Endothelial cell of umbilical vein (primary cell): ENCODE measurements around the gene SMCO4. TPM values are rescaled to one million over a fixed set of nuclear protein-coding genes. Genes with fewer than 3 reads are reported as not detected.

ENCODE experiments used
- BruUV-seq: library from RNA; stranded (reverse); fragments of 400-500 nt; replicated peaks from 2 replicates; lab custom pipeline; 2021; lab: Mats Ljungman, UMichigan
- CTCF ChIA-PET: fragments of 300-600, 350-600 bp; sonication (Branson Sonifier 250); formaldehyde crosslinking; loops from one replicate; lab custom pipeline; 2021; ENCODE audit warnings: antibody characterized with exemption, inconsistent platforms; lab: Charles Lee
- POLR2A ChIA-PET: fragments of 300-600, 350-600 bp; sonication (Branson Sonifier 250); formaldehyde crosslinking; loops from one replicate; lab custom pipeline; 2021; ENCODE audit warnings: antibody characterized with exemption, inconsistent platforms; lab: Charles Lee
- DNase-seq: peaks from one replicate; pipeline ENCODE4 v3.0.0-alpha.2; 2011; ENCODE audit warnings: low read depth, low spot score
- FAIRE-seq: peaks from 2 replicates; lab custom pipeline; 2011; peaks lifted over from hg19 to GRCh38; lab: Jason Lieb, UNC
- H2AFZ ChIP-seq: 2 replicates; pipeline ENCODE4 v1.6.0; 2012; ENCODE audit warnings: low read depth, low read length, control low read depth, inconsistent platforms
- H3K27ac ChIP-seq: 2 replicates; pipeline ENCODE4 v1.5.1; 2011; ENCODE audit warnings: low read depth, mild to moderate bottlenecking, control low read depth, low read length, moderate library complexity; ENCODE audit not compliant: insufficient read depth
- H3K27me3 ChIP-seq, 2 experiments: 2 replicates each; pipeline versions ENCODE4 v1.6.0 to v1.6.1; 2011; ENCODE audit warnings: low read length in 2 of 2, mixed read lengths in 1 of 2; ENCODE audit not compliant: control insufficient read depth in 2 of 2, insufficient read depth in 2 of 2
- H3K36me3 ChIP-seq, 2 experiments: 2 replicates in 1 of 2; 3 replicates in 1 of 2; pipeline ENCODE4 v1.5.1; 2011; ENCODE audit warnings: low read length in 2 of 2, mild to moderate bottlenecking in 1 of 2, moderate library complexity in 1 of 2; ENCODE audit not compliant: control insufficient read depth in 2 of 2, insufficient read depth in 2 of 2; ENCODE audit errors: extremely low read depth in 1 of 2
- H3K4me1 ChIP-seq: 3 replicates; pipeline ENCODE4 v1.5.1; 2011; ENCODE audit warnings: mild to moderate bottlenecking, low read length; ENCODE audit not compliant: control insufficient read depth, insufficient read depth; ENCODE audit errors: extremely low read depth
- H3K4me2 ChIP-seq: 2 replicates; pipeline ENCODE4 v1.6.1; 2011; ENCODE audit warnings: low read length, control low read depth, mixed read lengths; ENCODE audit not compliant: insufficient read depth
- H3K4me3 ChIP-seq, 3 experiments: fragments of 200-600 bp in 1 of 3; sonication (generic), shearing (Covaris generic) in 1 of 3; replicated peaks in 1 of 3; 2 replicates each; pipeline ENCODE4 v1.5.1; 2011 to 2016; ENCODE audit warnings: control low read depth in 3 of 3, low read length in 3 of 3, mild to moderate bottlenecking in 2 of 3, inconsistent platforms in 1 of 3, low read depth in 1 of 3, moderate library complexity in 1 of 3; ENCODE audit not compliant: insufficient read depth in 1 of 3
- H3K79me2 ChIP-seq: 2 replicates; pipeline ENCODE4 v1.6.0; 2012; ENCODE audit warnings: low read length, inconsistent platforms; ENCODE audit not compliant: control insufficient read depth, insufficient read depth
- H3K9ac ChIP-seq: replicated peaks from 2 replicates; pipeline ENCODE3; 2011; ENCODE audit warnings: low read length, control low read depth; ENCODE audit not compliant: insufficient read depth; ENCODE audit errors: extremely low read depth
- H3K9me1 ChIP-seq: replicated peaks from 3 replicates; pipeline ENCODE4 v1.6.0; 2011; ENCODE audit warnings: mild to moderate bottlenecking, low read length; ENCODE audit not compliant: control insufficient read depth, insufficient read depth; ENCODE audit errors: extremely low read depth
- H3K9me3 ChIP-seq: replicated peaks from 2 replicates; pipeline ENCODE4 v1.5.1; 2012; ENCODE audit warnings: low read length, inconsistent platforms; ENCODE audit not compliant: control insufficient read depth, insufficient read depth
- H4K20me1 ChIP-seq: replicated peaks from 2 replicates; pipeline ENCODE3; 2011; ENCODE audit warnings: mild to moderate bottlenecking, low read length; ENCODE audit not compliant: control insufficient read depth, insufficient read depth; ENCODE audit errors: extremely low read depth
- CTCF ChIP-seq, 2 donors: IDR thresholded peaks; 1 replicate in 1 of 2; 2 replicates in 1 of 2; pipeline ENCODE4 v1.5.1; 2011; ENCODE audit warnings: low read length in 2 of 2, mild to moderate bottlenecking in 2 of 2, moderate library complexity in 2 of 2, control low read depth in 1 of 2, inconsistent platforms in 1 of 2, low read depth in 1 of 2; ENCODE audit not compliant: insufficient read depth in 1 of 2; ENCODE audit errors: extremely low read depth in 1 of 2
- EZH2 ChIP-seq: IDR thresholded peaks from 2 replicates; pipeline ENCODE4 v1.6.1; 2012; ENCODE audit warnings: borderline replicate concordance, low read depth, mild to moderate bottlenecking, moderate library complexity, low read length, inconsistent platforms; ENCODE audit not compliant: severe bottlenecking
- FOS ChIP-seq: IDR thresholded peaks from 2 replicates; pipeline ENCODE4 v1.6.1; 2011; ENCODE audit warnings: mild to moderate bottlenecking, low read length, moderate library complexity, borderline replicate concordance; ENCODE audit not compliant: insufficient read depth
- GATA2 ChIP-seq: IDR thresholded peaks from 2 replicates; pipeline ENCODE4 v1.7.0; 2011; ENCODE audit warnings: low read depth, mild to moderate bottlenecking, moderate library complexity, mixed read lengths, low read length; ENCODE audit not compliant: insufficient read length, insufficient read depth
- JUN ChIP-seq: IDR thresholded peaks from 2 replicates; pipeline ENCODE4 v1.6.1; 2011; ENCODE audit warnings: borderline replicate concordance, low read depth; ENCODE audit not compliant: insufficient read length, insufficient read depth
- MAX ChIP-seq: IDR thresholded peaks from 2 replicates; pipeline ENCODE4 v1.6.1; 2011; ENCODE audit not compliant: insufficient read depth, insufficient read length
- MYC ChIP-seq: IDR thresholded peaks from one replicate; pipeline ENCODE4 v1.6.1; 2011; ENCODE audit warnings: mild to moderate bottlenecking, low read depth, low read length
- POLR2A ChIP-seq: IDR thresholded peaks from 2 replicates; pipeline ENCODE4 v1.6.1; 2012; ENCODE audit warnings: low read depth, mild to moderate bottlenecking, control low read depth, low read length
- POLR2AphosphoS5 ChIP-seq: IDR thresholded peaks from 2 replicates; pipeline ENCODE4 v1.6.1; 2012; ENCODE audit warnings: low read depth, mild to moderate bottlenecking, control low read depth, low read length, moderate library complexity; ENCODE audit not compliant: insufficient read depth
- dilution Hi-C: fragments of 300-500 bp; cut with MboI; formaldehyde crosslinking; loops from one replicate; pipeline ENCODE4 v1.15.0; 2019; ENCODE audit warnings: low sequenced_read_pairs; ENCODE audit not compliant: extremely low pct_ligation_motif_present
- intact Hi-C: fragments of 100-400 bp; cut with micrococcal nuclease; formaldehyde crosslinking; loops from one replicate; pipeline ENCODE4 v1.10.0; 2022
- polyA plus RNA-seq, 4 experiments: library from polyadenylated mRNA; depleted of rRNA in 3 of 4; stranded (reverse) in 3 of 4; unstranded in 1 of 4; fragments of >200 nt; gene quantifications; 2 replicates each; pipeline versions ENCODE4 v1.2.1 to v1.2.3, GENCODE V29; 2011 to 2012; ENCODE audit warnings: missing spikeins in 1 of 4
- total RNA-seq: library from RNA; stranded (reverse); gene quantifications from 2 replicates; pipeline ENCODE4 v1.2.3, GENCODE V29; 2021

The SMCO4 gene
- total and polyA plus RNA-seq, 2 donors (not counting 3 experiments of a cell fraction or from before 2014, with no cell fraction given) = 14.0 to 21.3 TPM

GRCh38 chr11:93481696-93482095, 61.5 kb downstream of the SMCO4 start:
- no peaks in the 10 kb centered on the region for H3K9me1 ChIP-seq
- no peak for DNase-seq
- BruUV-seq = no TSS peak
- H3K4me1 ChIP-seq = no peaks in the 10 kb centered on the region
- H2AFZ ChIP-seq = no peak overlapping the region
- no peaks in the 10 kb centered on the region for H3K79me2 ChIP-seq
- H3K36me3 ChIP-seq = no peaks in the 10 kb centered on the region
- H3K4me2 ChIP-seq = no peak overlapping the region
- ChIA-PET CTCF (no interaction called here), POLR2A (no interaction called here)
- no peak for FAIRE-seq
- no peak for TF ChIP-seq GATA2
- TF ChIP-seq MYC = no peak
- TF ChIP-seq FOS = no peak
- TF ChIP-seq EZH2 = no peak
- no peak for TF ChIP-seq POLR2A
- no peak for TF ChIP-seq POLR2AphosphoS5
- TF ChIP-seq CTCF (IDR thresholded peaks at IDR 0.05; ENCODE audit: extremely low read depth in 1 of 2, insufficient read depth in 1 of 2, low read depth in 1 of 2, low read length in 2 of 2) = no peak
- no peak for TF ChIP-seq JUN
- no peak for TF ChIP-seq MAX
- no peaks in the 10 kb centered on the region for H4K20me1 ChIP-seq
- intact Hi-C loops = no loop called here
- no peak overlapping the region for H3K27ac ChIP-seq
- dilution Hi-C loops = no loop called here
- H3K27me3 ChIP-seq = no peaks in the 10 kb centered on the region
- no peaks in the 10 kb centered on the region for H3K9me3 ChIP-seq
- H3K9ac ChIP-seq = no peak overlapping the region
- H3K4me3 ChIP-seq = no peak overlapping the region
